Neural cell (in vitro differentiated cells): ENCODE results near the gene PTPRZ1.

ENCODE experiments used
- EP300 ChIP-seq: fragments of 450-650 bp; conservative IDR thresholded peaks from 2 replicates; pipeline ENCODE4 v1.6.1; 2014; ENCODE audit warnings: antibody characterized with exemption, mild to moderate bottlenecking, moderate library complexity; ENCODE audit not compliant: poor library complexity, severe bottlenecking
- EZH2 ChIP-seq: fragments of 200-600, 300-800 bp; shearing (Covaris generic), sonication (generic); IDR thresholded peaks from 2 replicates; pipeline ENCODE4 v1.6.1; 2014; ENCODE audit warnings: antibody characterized with exemption, low read length, borderline replicate concordance, mild to moderate bottlenecking; ENCODE audit not compliant: insufficient read depth, poor library complexity, severe bottlenecking
- MXI1 ChIP-seq: fragments of 450-650 bp; conservative IDR thresholded peaks from 2 replicates; pipeline ENCODE4 v1.6.1; 2014; ENCODE audit warnings: antibody characterized with exemption, mild to moderate bottlenecking; ENCODE audit not compliant: poor library complexity, severe bottlenecking
- RAD21 ChIP-seq: fragments of 450-650 bp; conservative IDR thresholded peaks from 2 replicates; pipeline ENCODE4 v1.6.1; 2014; ENCODE audit warnings: antibody characterized with exemption, mild to moderate bottlenecking, moderate library complexity
- SMC3 ChIP-seq: fragments of 450-650 bp; conservative IDR thresholded peaks from 2 replicates; pipeline ENCODE4 v1.6.1; 2014; ENCODE audit warnings: antibody characterized with exemption, mild to moderate bottlenecking, moderate library complexity; ENCODE audit not compliant: poor library complexity
- TAF1 ChIP-seq: IDR thresholded peaks from 2 replicates; pipeline ENCODE4 v1.6.1; 2012; ENCODE audit warnings: low read depth
- TF ChIP-seq, protein P1 (sequence below): fragments of 450-650 bp; IDR thresholded peaks from 2 replicates; pipeline ENCODE4 v1.5.1; 2014; ENCODE audit warnings: antibody characterized with exemption, mild to moderate bottlenecking, moderate library complexity; ENCODE audit not compliant: poor library complexity, severe bottlenecking

DNA sequence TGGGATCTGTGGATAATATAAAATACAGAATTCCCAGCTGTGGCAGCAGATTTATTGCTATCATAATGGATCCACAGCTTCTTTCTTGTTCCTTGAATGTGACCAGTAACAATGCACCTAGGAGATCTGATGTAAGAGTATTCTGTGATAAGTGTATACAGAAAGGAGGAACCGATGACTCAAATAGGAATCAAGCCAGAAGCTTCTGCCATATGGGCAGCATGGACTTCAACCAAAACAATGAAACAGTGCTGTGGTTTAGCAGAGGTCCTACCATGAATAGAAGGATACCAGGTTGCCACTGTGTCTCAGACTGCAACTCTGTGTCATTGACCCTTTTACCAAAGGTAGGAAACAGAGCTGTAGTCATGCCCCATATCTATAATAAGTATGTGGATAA is 81.8 kb downstream of the PTPRZ1 start:
- TF ChIP-seq, protein P1, sequence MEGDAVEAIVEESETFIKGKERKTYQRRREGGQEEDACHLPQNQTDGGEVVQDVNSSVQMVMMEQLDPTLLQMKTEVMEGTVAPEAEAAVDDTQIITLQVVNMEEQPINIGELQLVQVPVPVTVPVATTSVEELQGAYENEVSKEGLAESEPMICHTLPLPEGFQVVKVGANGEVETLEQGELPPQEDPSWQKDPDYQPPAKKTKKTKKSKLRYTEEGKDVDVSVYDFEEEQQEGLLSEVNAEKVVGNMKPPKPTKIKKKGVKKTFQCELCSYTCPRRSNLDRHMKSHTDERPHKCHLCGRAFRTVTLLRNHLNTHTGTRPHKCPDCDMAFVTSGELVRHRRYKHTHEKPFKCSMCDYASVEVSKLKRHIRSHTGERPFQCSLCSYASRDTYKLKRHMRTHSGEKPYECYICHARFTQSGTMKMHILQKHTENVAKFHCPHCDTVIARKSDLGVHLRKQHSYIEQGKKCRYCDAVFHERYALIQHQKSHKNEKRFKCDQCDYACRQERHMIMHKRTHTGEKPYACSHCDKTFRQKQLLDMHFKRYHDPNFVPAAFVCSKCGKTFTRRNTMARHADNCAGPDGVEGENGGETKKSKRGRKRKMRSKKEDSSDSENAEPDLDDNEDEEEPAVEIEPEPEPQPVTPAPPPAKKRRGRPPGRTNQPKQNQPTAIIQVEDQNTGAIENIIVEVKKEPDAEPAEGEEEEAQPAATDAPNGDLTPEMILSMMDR: no peak
- TF ChIP-seq SMC3: no peak
- TF ChIP-seq EP300: no peak
- TF ChIP-seq MXI1: no peak
- no peak for TF ChIP-seq EZH2
- no peak for TF ChIP-seq RAD21
- TF ChIP-seq TAF1: no peak
